Glutamatergic neuron (in vitro differentiated cells): ENCODE results near the gene KAT6B. TPM values are rescaled to one million over a fixed set of nuclear protein-coding genes. Genes with fewer than 3 reads are reported as not detected.
"Not testable (repeated sequence)": the region's sequence is repeated elsewhere in the genome, so short reads cannot be mapped to it uniquely, and the experiment has no call there.

Source experiments
- DNase-seq: peaks from one replicate; pipeline ENCODE4 v3.0.0; 2022
- H3K27ac Mint-ChIP-seq: one replicate; pipeline ENCODE4 v1.8.0; 2020; ENCODE audit warnings: mild to moderate bottlenecking, mixed read lengths, inconsistent platforms; ENCODE audit not compliant: unreplicated experiment
- H3K27me3 Mint-ChIP-seq: one replicate; pipeline ENCODE4 v1.8.0; 2020; ENCODE audit warnings: mild to moderate bottlenecking, moderate library complexity, mixed read lengths, inconsistent platforms; ENCODE audit not compliant: unreplicated experiment
- H3K36me3 Mint-ChIP-seq: one replicate; pipeline ENCODE4 v1.8.0; 2020; ENCODE audit warnings: mild to moderate bottlenecking, mixed read lengths, inconsistent platforms; ENCODE audit not compliant: unreplicated experiment
- H3K4me1 Mint-ChIP-seq: one replicate; pipeline ENCODE4 v1.8.0; 2020; ENCODE audit warnings: mild to moderate bottlenecking, low read depth, mixed read lengths, inconsistent platforms; ENCODE audit not compliant: unreplicated experiment
- H3K4me3 Mint-ChIP-seq: one replicate; pipeline ENCODE4 v1.8.0; 2020; ENCODE audit warnings: mild to moderate bottlenecking, mixed read lengths, inconsistent platforms; ENCODE audit not compliant: unreplicated experiment
- H3K9me3 Mint-ChIP-seq: one replicate; pipeline ENCODE4 v1.8.0; 2020; ENCODE audit warnings: mild to moderate bottlenecking, moderate library complexity, mixed read lengths, inconsistent platforms; ENCODE audit not compliant: unreplicated experiment
- total RNA-seq: library from RNA; stranded (reverse); fragmentation: NEBNext Ultra II Directional; extraction: Animal tissue kit (Norgen Biotek cat#: 25700); gene quantifications from one replicate; pipeline ENCODE4 v1.2.1, GENCODE V29; 2021; ENCODE audit not compliant: unreplicated experiment
- TF ChIP-seq, protein P1 (sequence below): fragments of 200-600 bp; sonication (generic); IDR thresholded peaks from one replicate; pipeline ENCODE4 v1.5.0; 2021; ENCODE audit not compliant: partially characterized antibody, unreplicated experiment

KAT6B gene
- total RNA-seq, 1 donor from 2014 or later, result 75.3 TPM

DNA sequence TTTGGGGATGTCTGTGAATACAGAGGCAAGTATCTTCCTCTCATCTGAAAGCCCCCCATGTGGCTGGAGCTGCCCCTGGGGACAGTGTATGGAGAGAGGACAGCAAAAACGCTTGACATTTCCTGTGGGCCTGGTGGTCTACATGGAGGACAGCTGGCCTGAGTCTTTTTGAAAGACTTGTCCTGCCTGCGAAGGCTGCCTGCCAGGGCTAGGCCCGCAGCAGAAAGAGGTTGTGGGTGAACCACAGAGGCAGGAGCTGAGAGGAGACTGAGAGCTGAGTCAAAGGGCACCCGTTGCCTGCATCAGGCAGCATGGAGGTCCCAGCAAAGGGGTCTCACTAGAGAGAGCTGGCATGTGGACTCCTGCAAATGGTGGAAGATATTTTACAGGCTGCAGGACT lies 66.4 kb downstream of the KAT6B start:
- peak; percentile 22 for DNase-seq
- H3K4me1 Mint-ChIP-seq, result peaks cover 15% of the 10 kb centered on the region
- H3K27ac Mint-ChIP-seq, result peak overlapping the region; percentile 52
- TF ChIP-seq, protein P1, sequence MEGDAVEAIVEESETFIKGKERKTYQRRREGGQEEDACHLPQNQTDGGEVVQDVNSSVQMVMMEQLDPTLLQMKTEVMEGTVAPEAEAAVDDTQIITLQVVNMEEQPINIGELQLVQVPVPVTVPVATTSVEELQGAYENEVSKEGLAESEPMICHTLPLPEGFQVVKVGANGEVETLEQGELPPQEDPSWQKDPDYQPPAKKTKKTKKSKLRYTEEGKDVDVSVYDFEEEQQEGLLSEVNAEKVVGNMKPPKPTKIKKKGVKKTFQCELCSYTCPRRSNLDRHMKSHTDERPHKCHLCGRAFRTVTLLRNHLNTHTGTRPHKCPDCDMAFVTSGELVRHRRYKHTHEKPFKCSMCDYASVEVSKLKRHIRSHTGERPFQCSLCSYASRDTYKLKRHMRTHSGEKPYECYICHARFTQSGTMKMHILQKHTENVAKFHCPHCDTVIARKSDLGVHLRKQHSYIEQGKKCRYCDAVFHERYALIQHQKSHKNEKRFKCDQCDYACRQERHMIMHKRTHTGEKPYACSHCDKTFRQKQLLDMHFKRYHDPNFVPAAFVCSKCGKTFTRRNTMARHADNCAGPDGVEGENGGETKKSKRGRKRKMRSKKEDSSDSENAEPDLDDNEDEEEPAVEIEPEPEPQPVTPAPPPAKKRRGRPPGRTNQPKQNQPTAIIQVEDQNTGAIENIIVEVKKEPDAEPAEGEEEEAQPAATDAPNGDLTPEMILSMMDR, result no peak
- H3K36me3 Mint-ChIP-seq, result no peaks in the 10 kb centered on the region
- H3K27me3 Mint-ChIP-seq, result no peaks in the 10 kb centered on the region
- H3K9me3 Mint-ChIP-seq, result no peaks in the 10 kb centered on the region
- no peak overlapping the region for H3K4me3 Mint-ChIP-seq

DNA sequence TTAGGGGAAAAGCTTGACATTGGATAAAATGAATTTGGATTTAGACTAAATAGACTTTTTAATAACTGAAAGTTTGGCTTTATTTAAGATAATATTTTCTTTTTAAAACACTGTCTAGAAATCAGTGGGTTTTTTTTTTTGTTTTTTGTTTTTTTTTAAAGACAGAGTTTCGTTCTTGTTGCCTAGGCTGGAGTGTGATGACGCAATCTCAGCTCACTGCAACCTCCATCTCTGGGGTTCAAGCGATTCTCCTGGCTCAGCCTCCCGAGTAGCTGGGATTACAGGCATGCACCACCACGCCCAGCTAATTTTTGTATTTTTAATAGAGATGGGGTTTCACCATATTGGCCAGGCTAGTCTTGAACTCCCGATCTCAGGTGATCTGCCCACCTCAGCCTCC lies 66.9 kb downstream of the KAT6B start:
- H3K27ac Mint-ChIP-seq, DNase-seq, H3K27me3 Mint-ChIP-seq, H3K36me3 Mint-ChIP-seq, H3K4me3 Mint-ChIP-seq, H3K9me3 Mint-ChIP-seq: not testable (repeated sequence)
- H3K4me1 Mint-ChIP-seq, result peaks cover 15% of the 10 kb centered on the region

DNA sequence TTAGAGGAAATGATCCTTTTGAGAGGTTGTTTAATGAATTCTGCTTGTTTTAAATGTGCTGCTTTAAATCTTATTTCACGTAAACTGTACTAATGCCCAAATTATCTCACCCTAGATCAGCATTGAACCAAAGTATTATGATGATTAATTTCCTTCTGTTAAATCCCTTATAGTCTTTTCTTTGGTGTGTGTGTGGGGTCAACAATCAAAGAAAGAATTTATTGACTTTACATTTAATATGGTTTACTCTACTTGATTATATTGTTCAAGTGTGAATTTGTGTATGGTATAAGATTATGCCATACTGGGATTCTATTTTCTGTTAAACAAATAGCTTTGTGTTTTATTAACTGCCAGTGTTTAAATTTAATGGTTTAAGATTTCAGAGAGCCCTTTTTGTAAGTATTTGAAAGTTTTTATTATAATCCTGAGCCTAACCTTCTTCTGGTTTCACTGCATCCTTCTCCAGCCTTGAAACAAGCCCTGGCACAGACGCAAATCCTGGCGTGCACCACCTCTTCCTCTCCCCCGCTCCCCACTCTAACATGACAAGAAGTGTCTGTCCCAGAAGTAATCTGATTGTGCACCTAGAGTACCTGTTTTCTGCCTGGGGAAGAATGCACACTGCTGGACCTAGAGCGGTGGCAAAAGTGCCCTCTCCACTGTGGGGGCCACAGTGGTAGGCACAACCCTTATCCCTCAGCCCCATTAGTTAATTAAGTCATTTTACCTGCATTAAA lies 70.6 kb downstream of the KAT6B start:
- Mint-ChIP-seq H3K27me3 (no peaks in the 10 kb centered on the region), H3K9me3 (peaks cover 2% of the 10 kb centered on the region), H3K4me3 (no peak overlapping the region), H3K4me1 (peaks cover 23% of the 10 kb centered on the region), H3K36me3 (no peaks in the 10 kb centered on the region), H3K27ac (no peak overlapping the region)
- TF ChIP-seq, protein P1, result no peak
- no peak for DNase-seq

DNA sequence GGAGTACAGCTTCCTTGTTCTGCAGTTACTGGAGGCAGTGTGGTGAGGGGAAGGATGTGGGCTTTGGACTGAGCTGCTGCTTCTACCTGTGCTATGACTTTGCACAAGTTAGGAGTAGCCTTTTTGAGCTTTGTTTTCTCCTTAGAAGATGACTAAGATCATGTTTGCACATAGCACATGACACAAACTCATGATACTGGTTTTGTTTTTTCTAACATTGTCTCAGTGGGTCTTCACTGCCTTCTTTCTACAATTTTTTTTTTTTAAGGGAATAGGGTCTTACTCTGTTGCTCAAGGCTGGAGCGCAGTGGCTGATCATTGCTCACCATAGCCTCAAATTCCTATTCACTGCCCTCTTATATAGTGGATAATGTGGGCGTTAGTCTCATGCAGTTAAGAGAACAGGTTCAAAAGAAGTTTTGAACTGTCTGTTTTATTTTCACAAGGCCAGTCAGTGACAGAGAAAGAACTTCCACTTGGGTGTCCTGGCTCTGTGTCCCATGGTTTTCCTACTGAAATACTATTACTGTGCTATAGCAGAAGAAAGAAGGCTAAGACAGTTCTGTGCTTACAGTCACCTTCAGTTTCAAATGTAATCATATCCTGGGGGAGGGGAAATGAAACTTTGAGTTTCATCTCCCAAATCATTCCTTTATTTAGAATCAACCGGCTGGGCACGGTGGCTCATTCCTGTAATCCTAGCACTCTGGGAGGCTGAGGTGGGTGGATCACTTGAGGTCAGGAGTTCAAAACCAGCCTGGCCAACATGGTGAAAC lies 72.0 kb downstream of the KAT6B start:
- Mint-ChIP-seq H3K27me3 (no peaks in the 10 kb centered on the region), H3K9me3 (peaks cover 2% of the 10 kb centered on the region), H3K4me3 (no peak overlapping the region), H3K27ac (no peak overlapping the region), H3K36me3 (no peaks in the 10 kb centered on the region), H3K4me1 (peaks cover 20% of the 10 kb centered on the region)
- TF ChIP-seq, protein P1, result no peak
- no peak for DNase-seq

DNA sequence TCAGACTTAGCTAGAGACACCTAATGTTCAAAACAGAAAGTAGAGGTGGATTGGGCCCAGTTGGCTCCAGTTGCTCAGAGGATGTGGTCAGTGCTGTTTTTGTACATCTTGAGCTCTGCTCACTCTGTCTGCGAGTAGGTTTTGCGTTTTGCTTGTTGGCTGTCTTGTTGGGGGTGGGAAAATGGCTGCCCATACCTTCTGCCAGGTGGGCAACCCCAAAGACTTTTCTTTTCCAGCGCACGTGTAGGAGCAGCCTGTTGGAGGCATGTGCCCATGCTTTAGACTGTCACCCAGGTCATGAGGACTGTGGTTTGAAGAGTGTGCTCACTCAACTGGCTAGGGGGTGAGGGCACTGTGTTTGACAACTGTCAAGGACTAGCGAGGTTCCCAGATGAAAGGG lies 73.9 kb downstream of the KAT6B start:
- DNase-seq, result no peak
- Mint-ChIP-seq H3K4me1 (peaks cover 27% of the 10 kb centered on the region), H3K27ac (no peak overlapping the region), H3K9me3 (peaks cover 3% of the 10 kb centered on the region), H3K27me3 (peaks cover 2% of the 10 kb centered on the region), H3K4me3 (no peak overlapping the region), H3K36me3 (no peaks in the 10 kb centered on the region)
- TF ChIP-seq, protein P1, result no peak
